HEK293 (cell line): Measurements from ENCODE around the gene CCDC136.

Experiments
- PBX3 ChIP-seq: sonication (generic); formaldehyde crosslinking; IDR thresholded peaks from 2 replicates; pipeline ENCODE4 v1.8.1; 2022; ENCODE audit warnings: mild to moderate bottlenecking, moderate library complexity, missing genetic modification reagents
- PRDM1 ChIP-seq: fragments of 450-650 bp; formaldehyde crosslinking; IDR thresholded peaks from 2 replicates; pipeline ENCODE4; 2016; ENCODE audit warnings: missing biosample characterization, missing genetic modification characterization
- SCRT1 ChIP-seq: fragments of 450-650 bp; formaldehyde crosslinking; IDR thresholded peaks from 2 replicates; pipeline ENCODE4 v1.5.1; 2016; ENCODE audit warnings: missing biosample characterization, missing genetic modification characterization, borderline replicate concordance
- TRIM28 ChIP-seq: IDR thresholded peaks from 2 replicates; pipeline ENCODE4 v1.6.1; 2011; ENCODE audit warnings: low read length, control low read depth, borderline replicate concordance
- ZBTB7A ChIP-seq: fragments of 450-650 bp; formaldehyde crosslinking; IDR thresholded peaks from 2 replicates; pipeline ENCODE4 v1.5.1; 2016; ENCODE audit warnings: low read depth, missing biosample characterization, missing genetic modification characterization
- ZNF660 ChIP-seq: fragments of 450-650 bp; IDR thresholded peaks from 2 replicates; pipeline ENCODE4 v1.5.1; 2018; ENCODE audit warnings: missing biosample characterization, mild to moderate bottlenecking, missing genetic modification characterization
- ZNF664 ChIP-seq: fragments of 450-650 bp; formaldehyde crosslinking; IDR thresholded peaks from 2 replicates; pipeline ENCODE4 v1.5.1; 2016; ENCODE audit warnings: missing biosample characterization, missing genetic modification characterization
- ZNF670 ChIP-seq: fragments of 450-650 bp; formaldehyde crosslinking; IDR thresholded peaks from 2 replicates; pipeline ENCODE4 v1.5.1; 2016; ENCODE audit warnings: missing biosample characterization, missing genetic modification characterization, low read depth
- ZNF777 ChIP-seq: fragments of 450-650 bp; formaldehyde crosslinking; IDR thresholded peaks from 2 replicates; pipeline ENCODE4 v1.5.1; 2017; ENCODE audit warnings: missing biosample characterization, missing genetic modification characterization, borderline replicate concordance
- TF ChIP-seq, protein P1 (sequence below): fragments of 450-650 bp; formaldehyde crosslinking; IDR thresholded peaks from 2 replicates; pipeline ENCODE4 v1.5.1; 2016; ENCODE audit warnings: missing biosample characterization, missing genetic modification characterization
- TF ChIP-seq, protein P2 (sequence below): fragments of 450-650 bp; formaldehyde crosslinking; IDR thresholded peaks from 2 replicates; pipeline ENCODE4 v1.5.1; 2016; ENCODE audit warnings: missing biosample characterization, missing genetic modification characterization
- TF ChIP-seq, protein P3 (sequence below): fragments of 450-650 bp; formaldehyde crosslinking; IDR thresholded peaks from 2 replicates; pipeline ENCODE4 v1.5.1; 2016; ENCODE audit warnings: missing biosample characterization, missing genetic modification characterization

- no peak for TF ChIP-seq ZNF660
- TF ChIP-seq ZNF670 (tag by site-specific recombination): no peak
- no peak for TF ChIP-seq ZNF777 (tag by site-specific recombination)
- TF ChIP-seq TRIM28: no peak
- TF ChIP-seq, protein P1, sequence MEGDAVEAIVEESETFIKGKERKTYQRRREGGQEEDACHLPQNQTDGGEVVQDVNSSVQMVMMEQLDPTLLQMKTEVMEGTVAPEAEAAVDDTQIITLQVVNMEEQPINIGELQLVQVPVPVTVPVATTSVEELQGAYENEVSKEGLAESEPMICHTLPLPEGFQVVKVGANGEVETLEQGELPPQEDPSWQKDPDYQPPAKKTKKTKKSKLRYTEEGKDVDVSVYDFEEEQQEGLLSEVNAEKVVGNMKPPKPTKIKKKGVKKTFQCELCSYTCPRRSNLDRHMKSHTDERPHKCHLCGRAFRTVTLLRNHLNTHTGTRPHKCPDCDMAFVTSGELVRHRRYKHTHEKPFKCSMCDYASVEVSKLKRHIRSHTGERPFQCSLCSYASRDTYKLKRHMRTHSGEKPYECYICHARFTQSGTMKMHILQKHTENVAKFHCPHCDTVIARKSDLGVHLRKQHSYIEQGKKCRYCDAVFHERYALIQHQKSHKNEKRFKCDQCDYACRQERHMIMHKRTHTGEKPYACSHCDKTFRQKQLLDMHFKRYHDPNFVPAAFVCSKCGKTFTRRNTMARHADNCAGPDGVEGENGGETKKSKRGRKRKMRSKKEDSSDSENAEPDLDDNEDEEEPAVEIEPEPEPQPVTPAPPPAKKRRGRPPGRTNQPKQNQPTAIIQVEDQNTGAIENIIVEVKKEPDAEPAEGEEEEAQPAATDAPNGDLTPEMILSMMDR: no peak
- no peak for TF ChIP-seq ZBTB7A (tag by site-specific recombination)
- no peak for TF ChIP-seq SCRT1 (tag by site-specific recombination)
- TF ChIP-seq, protein P2, sequence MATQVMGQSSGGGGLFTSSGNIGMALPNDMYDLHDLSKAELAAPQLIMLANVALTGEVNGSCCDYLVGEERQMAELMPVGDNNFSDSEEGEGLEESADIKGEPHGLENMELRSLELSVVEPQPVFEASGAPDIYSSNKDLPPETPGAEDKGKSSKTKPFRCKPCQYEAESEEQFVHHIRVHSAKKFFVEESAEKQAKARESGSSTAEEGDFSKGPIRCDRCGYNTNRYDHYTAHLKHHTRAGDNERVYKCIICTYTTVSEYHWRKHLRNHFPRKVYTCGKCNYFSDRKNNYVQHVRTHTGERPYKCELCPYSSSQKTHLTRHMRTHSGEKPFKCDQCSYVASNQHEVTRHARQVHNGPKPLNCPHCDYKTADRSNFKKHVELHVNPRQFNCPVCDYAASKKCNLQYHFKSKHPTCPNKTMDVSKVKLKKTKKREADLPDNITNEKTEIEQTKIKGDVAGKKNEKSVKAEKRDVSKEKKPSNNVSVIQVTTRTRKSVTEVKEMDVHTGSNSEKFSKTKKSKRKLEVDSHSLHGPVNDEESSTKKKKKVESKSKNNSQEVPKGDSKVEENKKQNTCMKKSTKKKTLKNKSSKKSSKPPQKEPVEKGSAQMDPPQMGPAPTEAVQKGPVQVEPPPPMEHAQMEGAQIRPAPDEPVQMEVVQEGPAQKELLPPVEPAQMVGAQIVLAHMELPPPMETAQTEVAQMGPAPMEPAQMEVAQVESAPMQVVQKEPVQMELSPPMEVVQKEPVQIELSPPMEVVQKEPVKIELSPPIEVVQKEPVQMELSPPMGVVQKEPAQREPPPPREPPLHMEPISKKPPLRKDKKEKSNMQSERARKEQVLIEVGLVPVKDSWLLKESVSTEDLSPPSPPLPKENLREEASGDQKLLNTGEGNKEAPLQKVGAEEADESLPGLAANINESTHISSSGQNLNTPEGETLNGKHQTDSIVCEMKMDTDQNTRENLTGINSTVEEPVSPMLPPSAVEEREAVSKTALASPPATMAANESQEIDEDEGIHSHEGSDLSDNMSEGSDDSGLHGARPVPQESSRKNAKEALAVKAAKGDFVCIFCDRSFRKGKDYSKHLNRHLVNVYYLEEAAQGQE (tag by site-specific recombination): no peak
- TF ChIP-seq PBX3: no peak
- TF ChIP-seq, protein P3, sequence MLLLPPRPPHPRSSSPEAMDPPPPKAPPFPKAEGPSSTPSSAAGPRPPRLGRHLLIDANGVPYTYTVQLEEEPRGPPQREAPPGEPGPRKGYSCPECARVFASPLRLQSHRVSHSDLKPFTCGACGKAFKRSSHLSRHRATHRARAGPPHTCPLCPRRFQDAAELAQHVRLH (tag by site-specific recombination): no peak
- no peak for TF ChIP-seq ZNF664 (tag by site-specific recombination)
- TF ChIP-seq PRDM1: no peak
These were observed 15.9 kb upstream of the CCDC136 start, which contains the start of gene OPN1SW for GRCh38 chr7:128775744-128776474.
